NCI-H1092 treated with DMSO at 0.1 percent for 48 hours (cell line): ENCODE results near the gene C1GALT1C1L.
"Not testable (repeated sequence)": the region's sequence is repeated elsewhere in the genome, so short reads cannot be mapped to it uniquely, and the experiment has no call there.

Experiments used
- DNase-seq: peaks from one replicate; lab custom pipeline; 2025; lab: John Stamatoyannopoulos, UW

Gene C1GALT1C1L

DNA sequence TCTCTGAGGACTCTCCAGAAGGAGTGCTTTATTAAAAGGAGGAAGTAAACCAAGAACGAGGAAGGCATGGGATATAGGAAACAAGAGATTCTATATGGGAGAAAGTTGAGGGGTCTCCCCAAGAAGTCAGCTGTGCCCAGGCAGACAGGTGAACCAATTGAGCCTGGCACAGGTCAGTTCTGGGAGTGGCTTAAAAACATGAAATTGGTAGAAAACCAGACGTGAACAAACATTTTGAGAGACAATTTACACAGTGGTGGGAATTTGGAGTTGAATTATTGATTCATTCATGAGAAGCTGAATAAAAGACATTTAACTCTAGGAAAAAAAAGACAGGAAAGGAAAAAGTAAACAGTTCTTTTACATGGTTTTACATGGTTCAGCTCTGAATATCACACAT, 22.7 kb downstream of the C1GALT1C1L start:
- no peak for DNase-seq

GRCh38 chr2:43648994-43649701, 27.1 kb downstream of the C1GALT1C1L start:
- DNase-seq = no peak

GRCh38 chr2:43643680-43644079, 32.5 kb downstream of the C1GALT1C1L start:
- DNase-seq = no peak

GRCh38 chr2:43642363-43642762, 33.9 kb downstream of the C1GALT1C1L start:
- DNase-seq = no peak

DNA sequence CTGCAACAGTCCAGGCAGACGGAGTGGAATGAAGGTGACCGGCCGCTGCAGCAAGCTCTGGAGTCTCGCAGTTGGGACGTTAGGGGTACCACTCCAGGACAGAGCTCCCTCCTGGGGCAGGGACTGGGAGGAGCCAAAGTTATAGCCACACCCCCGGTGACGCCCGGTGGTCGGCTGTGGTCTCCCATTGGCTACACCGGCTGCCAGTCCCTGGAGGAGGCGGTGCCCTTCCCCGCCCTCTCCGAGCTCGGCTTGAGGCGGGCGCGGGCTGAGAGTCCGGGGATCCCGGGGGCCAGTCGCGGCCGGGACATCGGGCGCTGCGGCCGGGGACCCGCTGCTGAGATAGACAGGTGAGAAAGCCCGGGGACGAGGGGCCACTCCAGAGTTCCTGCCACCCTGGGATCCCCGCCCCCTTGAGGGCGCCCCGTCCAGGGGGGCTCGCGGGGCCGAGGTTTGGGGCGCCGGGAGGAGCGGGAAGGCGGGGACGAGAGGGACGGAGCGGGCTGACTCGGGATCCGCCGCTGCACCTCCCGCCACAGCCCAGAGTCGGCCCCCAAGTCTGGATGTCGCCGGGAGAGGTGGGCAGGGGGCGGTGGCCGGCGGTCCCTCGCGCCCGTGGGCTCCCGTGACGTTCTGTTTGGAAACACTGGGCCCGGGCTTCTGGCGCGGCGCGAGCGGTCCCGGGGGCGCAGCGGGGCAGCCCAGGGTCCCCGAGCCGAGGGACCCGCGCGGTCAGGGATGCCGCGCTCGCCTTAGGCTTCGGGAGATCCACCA, 39.0 kb downstream of the C1GALT1C1L start, which contains the start of gene PLEKHH2:
Gene PLEKHH2 (plus strand): TSS at position 231 of the 774 bp plus-strand sequence. CDS start 7,414 bp downstream, outside the sequence.
- DNase-seq = peak; percentile 50

DNA sequence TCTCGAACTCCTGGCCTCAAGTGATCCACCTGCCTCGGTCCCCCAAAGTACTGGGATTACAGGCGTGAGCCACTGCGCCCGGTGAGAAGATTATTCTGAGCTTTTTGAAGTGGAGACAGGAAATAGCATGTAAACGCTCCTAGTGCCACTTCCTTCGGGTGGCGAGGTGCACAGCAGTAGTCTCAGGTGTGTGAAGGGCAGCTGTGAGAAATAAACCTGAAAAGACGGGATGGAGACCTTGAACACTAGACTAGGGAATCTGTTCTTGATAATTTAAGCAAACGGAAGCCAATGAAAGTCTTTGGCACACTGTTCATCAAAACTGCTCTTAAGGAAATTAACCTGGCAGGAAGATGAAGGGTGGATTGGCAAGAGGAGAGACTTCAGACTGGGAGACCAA, 39.6 kb downstream of the C1GALT1C1L start:
- DNase-seq = no peak

DNA sequence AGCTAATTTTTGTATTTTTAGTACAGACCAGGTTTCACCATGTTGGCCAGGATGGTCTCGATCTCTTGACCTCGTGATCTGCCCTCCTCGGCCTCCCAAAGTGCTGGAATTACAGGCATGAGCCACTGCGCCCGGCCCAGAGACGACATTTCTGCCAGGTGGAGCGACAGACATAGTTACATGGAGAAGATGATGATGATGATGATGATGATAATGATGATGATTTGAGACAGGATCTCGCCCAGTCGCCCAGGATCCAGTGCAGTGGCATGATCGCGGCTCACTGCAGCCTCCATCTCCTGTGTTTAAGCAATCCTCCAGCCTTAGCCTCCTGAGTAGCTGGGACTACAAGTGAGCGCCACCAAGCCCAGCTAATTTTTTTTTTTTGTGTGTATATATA, 40.1 kb downstream of the C1GALT1C1L start:
- DNase-seq = not testable (repeated sequence)

DNA sequence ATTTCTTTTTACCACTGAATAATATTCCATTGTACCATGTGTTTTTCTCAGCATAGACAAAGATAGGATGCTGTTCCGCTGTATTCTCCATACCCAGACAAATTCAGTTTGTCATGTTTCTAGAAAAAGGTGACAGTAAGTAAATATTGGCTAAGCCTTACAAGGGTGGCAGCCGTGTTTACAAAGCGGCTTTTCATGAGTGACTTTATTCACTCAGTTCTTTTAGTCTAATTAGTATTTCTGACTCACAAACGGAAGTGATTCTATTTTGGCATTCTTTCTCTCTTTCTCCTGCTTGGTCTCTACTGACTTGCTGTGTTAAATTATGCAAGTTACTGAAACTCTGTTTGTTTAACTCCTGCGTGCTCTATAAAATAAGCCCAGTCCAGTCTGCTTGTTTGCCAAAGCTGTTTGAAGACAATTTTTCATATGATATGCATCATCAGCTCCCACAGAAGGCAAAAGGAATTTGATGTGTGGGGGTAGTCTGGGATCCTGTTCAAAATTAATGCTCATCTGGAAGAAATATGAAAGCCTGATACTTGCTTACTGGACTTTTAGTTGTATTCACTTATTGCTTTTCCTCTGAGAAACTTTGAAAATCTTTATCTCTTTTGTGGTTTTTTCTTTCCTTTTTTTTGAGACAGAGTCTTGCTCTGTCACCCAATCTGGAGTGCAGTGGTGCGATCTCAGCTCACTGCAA, 41.5 kb downstream of the C1GALT1C1L start:
- DNase-seq = peak; percentile 88

GRCh38 chr2:43631618-43632317, 44.5 kb downstream of the C1GALT1C1L start:
- DNase-seq = no peak
